GM13976 (cell line): ENCODE measurements around the gene MALAT1.
"Not testable (repeated sequence)": the region's sequence is repeated elsewhere in the genome, so short reads cannot be mapped to it uniquely, and the experiment has no call there.

Experiments used
- DNase-seq: peaks from one replicate; pipeline ENCODE4 v3.0.0; 2012; ENCODE audit warnings: low spot score
- CTCF ChIP-seq: IDR thresholded peaks from 2 replicates; pipeline ENCODE4 v1.5.1; 2012; ENCODE audit warnings: borderline replicate concordance, mild to moderate bottlenecking; ENCODE audit not compliant: insufficient read depth; ENCODE audit errors: extremely low read depth, missing control alignments, control extremely low read depth
- in situ Hi-C: fragments of 300-500 bp; cut with MboI; formaldehyde crosslinking; loops from one replicate; pipeline ENCODE4 v1.12.0; 2022; ENCODE audit warnings: low sequenced_read_pairs, mixed read lengths, inconsistent platforms; ENCODE audit not compliant: unreplicated experiment

MALAT1 gene

DNA sequence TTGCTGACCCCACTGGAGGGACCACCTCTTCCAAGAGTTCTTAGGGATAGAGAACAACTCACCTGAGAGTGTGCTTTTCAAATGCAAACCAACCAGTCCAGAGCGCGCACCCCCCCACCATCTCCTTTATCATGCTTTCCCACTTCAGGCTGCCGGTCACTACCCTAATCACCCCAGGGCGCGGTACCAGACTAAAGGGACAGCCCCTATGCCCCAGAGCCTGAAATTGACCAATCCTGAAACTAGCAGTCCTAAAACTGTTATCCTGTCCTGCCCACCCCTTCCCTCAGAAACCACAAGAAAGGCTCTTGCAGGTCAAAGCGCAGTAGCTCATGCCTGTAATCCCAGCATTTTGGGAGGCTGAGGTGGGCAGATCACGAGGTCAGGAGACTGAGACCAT lies 39.3 kb upstream of the MALAT1 start:
- in situ Hi-C loops, result no loop called here
- DNase-seq, result peak; percentile 31
- no peak for TF ChIP-seq CTCF

DNA sequence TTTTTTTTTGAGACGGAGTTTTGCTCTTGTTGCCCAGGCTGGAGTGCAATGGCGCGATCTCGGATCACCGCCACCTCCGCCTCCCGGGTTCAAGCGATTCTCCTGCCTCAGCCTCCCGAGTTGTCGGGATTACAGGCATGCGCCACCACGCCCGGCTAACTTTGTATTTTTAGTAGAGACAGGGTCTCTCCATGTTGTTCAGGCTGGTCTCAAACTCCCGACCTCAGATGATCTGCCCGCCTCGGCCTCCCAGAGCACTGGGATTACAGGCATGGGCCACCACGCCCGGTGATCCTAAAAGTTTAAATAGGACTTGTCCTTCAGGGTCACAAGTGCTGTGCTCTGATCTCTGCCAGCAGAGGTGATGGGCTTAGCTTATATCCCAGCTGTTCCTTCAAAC lies 33.4 kb upstream of the MALAT1 start:
- in situ Hi-C loops, DNase-seq: not testable (repeated sequence)

GRCh38 chr11:65467306-65467705 lies 31.5 kb upstream of the MALAT1 start:
- in situ Hi-C loops, DNase-seq: not testable (repeated sequence)

GRCh38 chr11:65468874-65469333 lies 29.9 kb upstream of the MALAT1 start:
- DNase-seq, result peak; percentile 83
- in situ Hi-C loops, result no loop called here
- TF ChIP-seq CTCF, result peak; percentile 74

- no peak for DNase-seq
- in situ Hi-C loops, result no loop called here
- no peak for TF ChIP-seq CTCF
Measured at GRCh38 chr11:65470433-65471049, 28.3 kb upstream of the MALAT1 start.

- peak; percentile 57 for DNase-seq
- peak; percentile 56 for TF ChIP-seq CTCF
- in situ Hi-C loops, result no loop called here
Measured at GRCh38 chr11:65471447-65471891, 27.4 kb upstream of the MALAT1 start.

- DNase-seq, in situ Hi-C loops: not testable (repeated sequence)
Measured at GRCh38 chr11:65472588-65473277, 26.1 kb upstream of the MALAT1 start.

GRCh38 chr11:65473278-65473860 lies 25.5 kb upstream of the MALAT1 start:
- DNase-seq, result no peak
- no peak for TF ChIP-seq CTCF
- in situ Hi-C loops, result no loop called here
